HL-60 (cell line): ENCODE data around the gene CD163L1.

Source experiments
- CTCF ChIP-seq: IDR thresholded peaks from one replicate; pipeline ENCODE4 v1.5.1; 2011; ENCODE audit warnings: low read length, control low read depth, inconsistent platforms; ENCODE audit not compliant: insufficient read depth
- GABPA ChIP-seq: IDR thresholded peaks from 2 replicates; pipeline ENCODE4 v1.6.1; 2012; ENCODE audit warnings: low read depth

- TF ChIP-seq CTCF (no peak), GABPA (no peak)
Observed at GRCh38 chr12:7399089-7399488, 44.9 kb downstream of the CD163L1 start.
